GM18508 (cell line): ENCODE results near the gene PLD6.

Experiments
- ATAC-seq: cut with Tn5 transposase; IDR thresholded peaks from one replicate; pipeline ENCODE4 v1.9.1; 2021; ENCODE audit warnings: moderate number of reproducible peaks; ENCODE audit not compliant: insufficient read depth, unreplicated experiment

Gene PLD6

DNA sequence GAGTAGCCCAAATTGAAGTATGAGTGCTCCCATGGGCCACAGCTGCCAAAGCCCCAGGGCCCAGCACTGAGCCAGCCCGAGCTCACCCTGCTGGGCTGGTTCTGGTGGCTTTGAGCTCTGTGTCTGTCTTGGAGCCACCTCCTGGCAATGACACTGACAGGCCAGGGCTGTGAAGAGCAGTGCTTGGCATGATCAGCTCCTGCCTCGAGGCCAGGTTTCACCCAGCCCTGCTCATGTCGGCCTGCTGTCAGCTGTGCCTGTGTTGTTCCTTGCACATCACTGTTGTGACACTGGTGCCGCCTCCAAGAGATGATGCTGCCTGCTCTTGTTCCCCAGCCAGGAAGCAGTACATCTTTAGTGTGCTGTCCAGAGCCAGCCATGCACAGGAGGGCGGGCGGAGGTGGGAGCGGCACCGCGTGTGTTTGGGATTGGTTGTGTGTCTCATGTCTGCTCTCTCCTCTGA is 26.0 kb downstream of the PLD6 start:
- ATAC-seq = no peak

DNA sequence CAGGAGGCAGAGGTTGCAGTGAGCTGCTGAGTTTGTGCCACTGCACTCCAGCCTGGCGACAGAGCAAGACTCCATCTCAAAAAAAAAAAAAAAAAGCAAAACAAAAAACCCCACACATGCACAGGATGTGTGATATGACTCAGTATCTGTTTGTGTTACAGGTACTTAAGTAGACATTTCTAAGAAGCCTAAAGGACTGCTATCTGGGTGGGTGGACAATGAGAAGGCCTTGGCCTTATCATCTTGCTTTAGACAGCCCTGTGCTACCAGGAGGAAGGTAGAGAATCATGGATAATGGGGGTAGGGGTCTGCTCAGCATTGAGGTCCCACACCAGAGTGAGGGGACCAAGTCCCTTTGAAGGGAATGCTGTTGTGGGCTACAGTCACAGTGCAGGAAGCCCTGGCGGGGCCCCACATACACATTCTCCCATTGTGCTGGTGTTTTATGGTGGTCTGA is 26.7 kb downstream of the PLD6 start:
- ATAC-seq = no peak

DNA sequence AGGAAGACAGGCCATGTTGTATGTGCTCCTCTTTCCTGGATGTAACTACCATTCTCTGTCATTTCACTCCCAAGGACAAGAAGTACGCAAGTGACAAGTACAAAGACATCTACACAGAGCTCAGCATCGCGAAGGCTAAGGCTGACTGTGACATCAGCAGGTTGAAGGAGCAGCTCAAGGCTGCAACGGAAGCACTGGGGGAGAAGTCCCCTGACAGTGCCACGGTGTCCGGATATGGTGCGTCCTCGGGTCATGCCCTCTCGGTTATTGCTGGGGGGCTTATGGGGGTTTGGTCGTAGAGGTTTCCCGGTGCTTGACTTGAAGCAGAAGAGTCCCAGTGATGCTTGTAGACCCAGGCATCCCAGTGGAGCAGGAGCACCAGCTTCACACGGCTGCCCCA is 29.0 kb downstream of the PLD6 start:
- ATAC-seq = no peak

DNA sequence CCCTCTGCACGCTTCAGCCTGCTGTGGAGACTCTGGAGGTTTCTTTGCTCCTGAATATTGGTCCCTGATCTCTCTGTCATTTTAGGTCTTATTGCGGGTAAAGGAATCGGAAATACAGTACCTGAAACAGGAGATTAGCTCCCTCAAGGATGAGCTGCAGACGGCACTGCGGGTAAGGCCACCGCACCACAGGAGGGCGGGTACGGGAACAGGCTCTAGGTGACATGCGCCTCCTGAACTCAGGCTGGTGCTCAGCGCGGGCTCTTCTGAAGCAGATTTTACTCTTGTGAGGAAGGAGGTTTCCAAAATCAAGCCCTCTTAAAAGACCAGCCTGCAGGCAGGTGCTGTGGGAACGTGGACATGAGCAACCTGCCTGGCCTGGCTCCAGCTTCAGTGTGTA is 29.8 kb downstream of the PLD6 start:
- no peak for ATAC-seq

DNA sequence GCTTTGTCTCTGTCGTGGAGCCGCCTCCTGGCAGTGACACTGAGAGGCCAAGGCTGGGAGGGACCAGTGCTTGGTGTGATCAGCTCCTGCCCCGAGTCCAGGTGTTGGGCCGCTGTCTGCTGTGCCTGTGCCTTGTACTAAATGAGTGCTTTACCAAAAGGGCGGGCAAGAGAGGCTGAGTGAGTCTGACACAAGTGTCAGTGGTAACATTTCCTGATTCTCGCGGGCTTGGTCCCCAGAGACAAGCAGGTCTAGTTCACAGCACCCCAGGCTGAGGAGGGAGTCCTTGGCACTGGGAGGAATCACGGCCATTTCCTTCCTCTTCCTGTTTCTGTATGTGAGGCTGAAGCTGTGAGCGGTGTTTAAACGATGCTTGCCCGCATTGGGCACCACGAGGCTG is 30.2 kb downstream of the PLD6 start:
- no peak for ATAC-seq

DNA sequence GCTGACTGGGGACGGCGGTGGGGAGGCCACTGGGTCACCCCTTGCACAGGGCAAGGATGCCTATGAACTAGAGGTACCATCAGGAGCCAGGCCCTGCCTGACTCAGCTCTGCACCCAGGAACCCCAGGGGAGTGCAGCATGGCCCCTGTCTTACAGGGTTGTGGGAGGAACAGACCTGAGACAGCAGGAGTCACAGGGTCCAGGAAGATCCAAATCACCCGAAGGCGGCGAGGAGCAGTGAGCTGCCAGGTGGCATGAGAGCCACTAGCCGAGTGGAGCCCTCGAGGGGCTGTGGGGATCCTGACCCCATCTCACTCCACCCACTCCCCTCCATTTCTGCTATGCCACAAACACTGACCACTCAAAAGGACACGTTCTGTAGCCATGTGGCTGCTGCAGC is 30.8 kb downstream of the PLD6 start:
- no peak for ATAC-seq

DNA sequence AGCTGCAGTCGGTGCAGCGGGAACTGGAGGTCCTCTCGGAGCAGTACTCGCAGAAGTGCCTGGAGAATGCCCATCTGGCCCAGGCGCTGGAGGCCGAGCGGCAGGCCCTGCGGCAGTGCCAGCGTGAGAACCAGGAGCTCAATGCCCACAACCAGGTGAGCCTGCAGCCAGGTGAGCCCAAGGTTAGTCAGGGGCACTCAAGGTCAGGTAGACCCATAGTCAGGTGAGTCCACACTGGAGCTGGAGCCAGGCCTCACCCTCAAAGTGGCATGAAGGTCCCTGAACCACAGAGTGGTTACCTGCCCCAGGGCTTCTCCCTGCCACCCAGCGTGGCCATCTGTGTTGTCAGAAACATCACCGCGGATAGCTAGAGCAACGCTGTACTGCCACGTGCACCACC is 32.2 kb downstream of the PLD6 start:
- no peak for ATAC-seq

DNA sequence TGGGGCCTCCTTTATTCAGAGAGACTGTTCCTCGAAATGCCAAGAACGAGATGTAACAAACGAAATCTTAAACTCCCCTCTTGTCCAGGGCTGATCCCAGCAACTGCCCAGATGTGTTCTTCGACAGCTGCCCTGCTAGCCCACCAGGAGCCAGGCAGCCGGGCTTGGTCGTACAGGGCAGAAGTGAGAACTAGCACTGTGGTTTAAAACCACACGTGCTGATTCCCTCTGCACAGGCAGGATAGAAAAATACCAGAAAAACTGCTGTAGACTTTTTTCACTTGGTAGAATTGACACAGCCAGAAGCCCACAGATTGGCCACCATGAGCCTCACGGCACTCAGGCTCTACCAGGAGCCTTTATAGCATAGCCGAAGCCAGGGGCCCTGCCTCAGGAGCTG is 33.1 kb downstream of the PLD6 start:
- ATAC-seq = no peak

DNA sequence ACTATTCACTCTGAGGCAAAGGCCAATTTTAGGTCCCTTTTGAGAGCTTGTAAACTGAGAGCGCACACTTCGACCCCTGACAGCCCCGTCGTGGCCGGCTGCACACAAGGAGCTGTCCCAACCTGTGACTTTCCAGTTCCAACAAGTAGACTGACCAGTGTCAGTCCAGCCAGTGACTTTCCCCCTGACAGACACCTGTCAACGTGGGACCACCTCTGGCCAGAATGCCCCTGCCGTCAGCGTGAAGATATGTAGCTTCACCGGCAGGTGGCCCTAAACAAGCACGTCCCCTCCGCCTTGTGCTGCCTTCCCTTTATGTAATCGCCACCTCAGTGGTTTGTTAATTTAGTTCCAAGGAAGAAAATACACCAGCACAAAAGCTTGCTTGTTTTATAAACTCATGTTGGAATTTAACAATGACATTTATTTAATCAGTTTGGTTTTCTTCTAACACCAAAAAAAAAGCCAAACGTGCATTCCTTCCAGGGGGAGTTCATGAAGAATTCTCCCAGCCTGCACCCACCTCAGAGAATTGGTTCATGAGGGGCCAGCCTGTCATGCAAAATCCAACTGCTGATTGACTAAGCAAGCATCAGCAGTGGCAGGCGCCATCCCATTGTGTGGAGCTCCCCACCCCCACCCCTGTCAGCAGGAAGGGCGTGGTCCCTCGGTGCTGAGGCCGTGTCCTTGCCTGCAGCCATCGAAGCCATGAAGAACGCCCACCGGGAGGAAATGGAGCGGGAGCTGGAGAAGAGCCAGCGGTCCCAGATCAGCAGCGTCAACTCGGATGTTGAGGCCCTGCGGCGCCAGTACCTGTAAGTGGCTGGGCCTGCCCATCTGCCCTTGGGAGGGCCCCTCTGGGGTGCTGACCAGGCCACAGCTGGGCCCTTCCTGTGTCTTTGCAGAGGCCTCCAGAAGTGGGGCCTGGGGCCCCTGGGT is 33.9 kb downstream of the PLD6 start:
- ATAC-seq = no peak

DNA sequence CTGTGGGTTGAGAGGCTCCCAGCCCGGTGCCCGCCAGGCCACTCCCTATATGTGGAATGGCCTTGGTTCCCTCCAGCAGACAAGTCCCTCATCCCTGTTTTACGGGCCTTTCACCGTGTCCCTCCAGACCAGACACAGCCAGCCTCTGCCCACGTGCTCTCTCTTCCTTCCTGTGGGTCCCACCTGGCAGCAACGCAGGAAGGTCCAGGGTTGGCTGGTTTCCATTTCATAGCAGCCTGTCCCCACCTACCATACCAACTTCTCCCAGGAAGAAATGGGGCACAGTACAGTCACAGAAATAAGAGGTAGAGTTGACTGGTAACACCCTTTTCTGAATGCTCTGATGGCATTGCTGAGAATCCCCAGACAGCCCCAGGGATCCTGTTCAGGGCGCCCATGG is 34.9 kb downstream of the PLD6 start:
- ATAC-seq = no peak

DNA sequence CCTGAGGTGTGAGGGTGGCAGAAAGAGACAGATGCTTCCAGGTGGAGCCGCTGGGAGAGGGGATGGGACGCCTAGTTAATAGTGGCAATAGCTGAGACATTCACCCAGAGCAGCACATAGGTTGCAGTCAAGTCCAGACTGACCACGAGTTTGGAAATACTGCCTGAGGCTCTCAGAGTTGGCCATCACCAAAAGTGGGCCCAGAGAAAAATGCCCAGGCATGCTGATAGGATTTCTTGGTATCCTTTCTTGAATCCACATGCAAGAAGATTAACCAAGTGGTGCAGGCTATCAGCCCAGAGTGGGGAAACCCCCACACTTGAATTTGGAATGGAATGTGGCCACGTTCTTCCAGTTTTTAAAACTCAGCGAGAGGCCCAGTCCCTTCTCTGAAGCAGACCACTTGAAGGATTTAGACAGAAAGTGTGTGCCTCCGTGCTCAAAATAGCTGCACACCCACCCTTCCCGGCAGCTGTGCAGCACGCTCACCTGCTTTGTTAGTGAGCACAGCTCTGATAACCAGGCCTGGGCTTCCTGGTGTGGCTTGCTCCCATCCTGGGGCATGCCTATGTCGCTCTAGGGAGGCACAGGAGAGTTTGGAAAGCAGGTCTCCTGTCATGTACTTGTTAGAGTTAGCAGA is 35.7 kb downstream of the PLD6 start:
- ATAC-seq = no peak

DNA sequence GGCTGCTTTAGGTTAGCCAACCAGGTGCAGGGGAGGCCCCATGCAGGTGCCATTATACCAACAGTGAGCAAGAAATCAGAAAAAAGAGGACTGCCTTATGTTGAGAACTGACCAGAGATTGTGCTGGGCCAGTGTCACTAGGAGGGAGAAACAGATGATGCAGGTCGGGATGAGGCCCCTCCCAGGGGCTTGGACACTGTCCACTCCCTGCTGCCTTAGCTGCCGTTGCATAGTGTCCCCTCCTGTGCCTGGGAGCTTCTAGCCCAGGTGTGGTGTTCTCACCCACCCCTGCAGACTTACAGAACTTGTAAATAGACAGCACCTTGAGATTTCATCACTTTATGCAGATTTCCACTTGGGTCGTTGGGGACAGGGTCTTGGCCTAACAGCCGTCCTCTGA is 36.7 kb downstream of the PLD6 start:
- no peak for ATAC-seq

DNA sequence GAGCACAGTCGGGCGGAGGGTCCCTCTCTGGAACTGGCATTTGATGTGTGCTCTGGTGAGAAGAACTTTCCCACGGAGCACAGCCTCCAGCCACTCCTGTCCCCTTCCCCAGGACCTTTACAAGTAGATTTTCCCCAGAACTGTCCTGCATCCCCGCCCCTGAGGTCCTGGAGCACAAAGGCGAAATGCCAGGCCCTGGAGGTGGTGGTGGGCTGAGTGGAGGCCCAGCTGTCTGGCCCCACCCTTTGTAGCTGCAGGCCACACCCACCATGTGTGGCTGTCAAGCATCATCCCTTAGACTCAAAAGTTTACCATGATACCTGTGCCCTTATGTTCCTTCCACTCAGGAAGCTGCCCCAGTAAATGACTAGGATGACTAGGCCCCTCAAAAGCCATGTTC is 37.7 kb downstream of the PLD6 start:
- no peak for ATAC-seq

DNA sequence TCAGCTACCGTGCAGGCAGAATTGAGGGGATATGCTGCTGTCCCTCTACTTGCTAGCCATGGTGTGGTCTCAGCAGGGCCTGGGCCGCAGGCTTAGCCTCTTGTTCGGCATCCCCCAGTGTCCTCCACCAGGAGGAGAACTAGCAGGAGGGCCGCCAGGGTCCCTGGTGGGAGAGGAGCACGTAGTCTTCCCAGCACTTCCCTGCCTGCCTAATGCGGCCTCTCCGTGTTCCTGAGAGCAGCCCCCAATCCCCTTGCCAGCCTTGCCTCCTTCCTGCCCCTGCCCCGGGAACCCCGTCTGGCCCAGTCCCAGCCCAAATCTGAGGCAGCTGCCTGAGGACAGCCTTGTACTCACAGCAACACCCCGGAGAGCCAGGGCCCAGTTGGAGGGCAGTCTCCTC is 38.1 kb downstream of the PLD6 start:
- ATAC-seq = no peak

DNA sequence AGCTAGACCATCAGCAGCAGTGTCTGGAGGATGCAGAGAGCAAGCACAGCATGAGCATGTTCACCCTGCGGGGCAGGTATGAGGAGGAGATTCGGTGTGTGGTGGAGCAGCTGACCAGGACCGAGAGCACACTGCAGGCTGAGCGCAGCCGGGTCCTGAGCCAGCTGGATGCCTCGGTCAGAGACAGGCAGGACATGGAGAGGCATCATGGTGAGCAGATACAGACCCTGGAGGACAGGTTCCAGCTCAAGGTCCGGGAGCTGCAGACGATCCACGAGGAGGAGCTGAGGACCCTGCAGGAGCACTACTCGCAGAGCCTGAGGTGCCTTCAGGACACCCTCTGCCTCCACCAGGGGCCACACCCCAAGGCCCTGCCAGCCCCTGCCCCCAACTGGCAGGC is 38.8 kb downstream of the PLD6 start:
- no peak for ATAC-seq

DNA sequence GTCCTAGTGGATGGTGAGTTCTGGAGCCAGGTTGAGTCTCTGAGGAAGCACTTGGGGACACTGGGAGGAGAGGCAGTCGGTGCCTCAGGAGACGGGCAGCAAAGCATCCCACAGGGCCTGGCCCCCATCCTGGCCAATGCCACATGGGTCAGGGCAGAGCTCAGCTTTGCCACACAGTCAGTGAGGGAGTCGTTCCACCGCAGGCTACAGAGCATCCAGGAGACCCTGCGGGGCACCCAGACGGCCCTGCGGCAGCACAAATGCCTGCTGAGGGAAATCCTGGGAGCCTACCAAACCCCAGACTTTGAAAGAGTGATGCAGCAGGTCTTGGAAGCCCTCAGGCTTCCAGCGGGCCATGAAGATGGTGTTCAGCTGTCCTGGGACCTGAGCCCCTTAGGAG is 39.7 kb downstream of the PLD6 start:
- no peak for ATAC-seq

DNA sequence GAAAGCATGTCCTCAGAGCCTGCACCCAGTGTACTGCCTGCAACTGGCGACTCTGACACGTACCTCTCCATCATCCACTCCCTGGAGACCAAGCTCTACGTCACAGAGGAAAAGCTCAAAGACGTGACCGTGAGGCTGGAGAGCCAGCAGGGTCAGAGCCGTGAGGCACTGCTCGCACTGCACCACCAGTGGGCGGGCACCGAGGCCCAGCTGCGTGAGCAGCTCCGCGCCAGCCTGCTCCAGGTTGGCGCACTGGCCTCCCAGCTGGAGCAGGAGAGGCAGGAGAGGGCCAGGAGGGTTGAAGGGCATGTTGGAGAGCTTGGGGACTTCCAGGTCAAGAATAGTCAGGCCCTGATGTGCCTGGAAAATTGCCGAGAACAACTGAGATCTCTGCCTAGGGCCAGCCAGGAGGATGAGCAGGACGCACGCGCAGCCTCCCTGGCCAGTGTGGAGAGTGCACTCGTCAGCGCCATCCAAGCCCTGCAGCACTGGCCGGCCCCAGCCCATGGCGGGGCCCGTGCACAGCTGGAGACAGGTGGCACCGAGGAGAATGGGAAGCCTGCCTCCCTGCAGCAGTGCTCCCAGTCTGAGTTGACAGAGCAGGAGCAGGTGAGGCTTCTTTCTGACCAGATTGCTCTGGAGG is 40.3 kb downstream of the PLD6 start:
- ATAC-seq = no peak

DNA sequence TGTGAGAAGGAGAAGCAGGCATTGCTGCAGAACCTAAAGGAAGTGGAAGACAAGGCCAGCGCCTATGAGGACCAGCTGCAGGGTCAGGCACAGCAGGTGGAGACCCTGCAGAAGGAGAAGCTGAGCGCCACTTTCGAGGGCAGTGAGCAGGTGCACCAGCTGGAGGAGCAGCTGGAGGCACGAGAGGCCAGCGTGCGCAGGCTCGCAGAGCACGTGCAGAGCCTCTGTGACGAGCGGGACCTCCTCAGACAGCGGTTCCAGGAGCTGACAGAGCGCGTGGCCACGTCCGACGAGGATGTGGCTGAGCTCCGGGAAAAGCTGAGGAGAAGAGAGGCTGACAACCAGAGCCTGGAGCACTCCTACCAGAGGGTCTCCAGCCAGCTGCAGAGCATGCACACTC is 41.5 kb downstream of the PLD6 start:
- ATAC-seq = no peak

DNA sequence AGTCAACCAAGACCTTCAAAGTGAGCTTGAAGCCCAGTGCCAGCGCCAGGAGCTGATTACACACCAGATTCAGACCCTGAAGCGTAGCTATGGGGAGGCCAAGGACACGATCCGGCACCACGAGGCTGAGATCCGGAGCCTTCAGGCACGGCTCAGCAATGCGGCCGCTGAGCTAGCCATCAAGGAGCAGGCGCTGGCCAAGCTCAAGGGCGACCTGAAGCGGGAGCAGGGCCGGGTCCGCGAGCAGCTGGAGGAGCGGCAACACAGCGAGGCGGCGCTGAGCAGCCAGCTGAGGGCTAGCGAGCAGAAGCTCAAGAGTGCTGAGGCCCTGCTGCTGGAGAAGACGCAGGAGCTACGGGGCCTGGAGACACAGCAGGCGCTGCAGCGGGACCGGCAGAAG is 42.0 kb downstream of the PLD6 start:
- no peak for ATAC-seq

DNA sequence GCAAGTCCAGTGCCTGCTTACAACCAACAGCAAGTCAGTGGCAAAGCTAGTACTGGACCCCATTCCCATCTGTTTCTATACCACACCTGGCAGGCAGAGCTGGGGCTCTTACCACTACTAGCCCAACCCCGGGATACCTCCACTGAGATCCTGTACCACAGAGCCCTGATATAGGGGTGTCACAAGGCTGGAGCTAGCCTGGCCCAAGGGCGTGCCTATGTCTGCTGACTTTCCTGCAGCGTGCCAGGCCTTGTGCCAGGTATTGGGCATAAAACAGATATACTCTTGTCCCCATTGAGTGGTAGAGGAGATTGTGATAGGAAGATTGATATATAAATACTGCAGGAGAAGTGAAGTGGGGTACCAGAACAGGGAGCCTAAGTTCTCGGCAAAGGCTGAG is 44.4 kb downstream of the PLD6 start:
- no peak for ATAC-seq

DNA sequence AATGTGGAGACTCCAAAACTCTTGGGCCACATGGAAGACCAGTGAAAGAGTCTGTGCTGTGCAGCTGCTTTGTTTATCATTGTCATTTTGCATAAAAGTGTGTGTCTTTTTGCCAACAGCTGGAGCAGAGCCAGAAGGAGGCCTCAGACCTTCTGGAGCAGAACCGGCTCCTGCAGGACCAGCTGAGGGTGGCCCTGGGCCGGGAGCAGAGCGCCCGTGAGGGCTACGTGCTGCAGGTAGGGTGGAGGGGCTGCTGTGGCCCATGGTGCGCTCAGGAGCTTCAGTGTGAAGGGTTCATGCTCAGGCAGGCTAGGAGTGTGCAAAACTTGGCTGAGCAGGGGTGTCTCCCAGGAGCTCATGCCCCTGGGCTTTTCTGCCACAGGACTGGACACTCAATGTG is 45.0 kb downstream of the PLD6 start:
- no peak for ATAC-seq
